ENCODE measurements around the gene ENAH.

Gene ENAH

DNA sequence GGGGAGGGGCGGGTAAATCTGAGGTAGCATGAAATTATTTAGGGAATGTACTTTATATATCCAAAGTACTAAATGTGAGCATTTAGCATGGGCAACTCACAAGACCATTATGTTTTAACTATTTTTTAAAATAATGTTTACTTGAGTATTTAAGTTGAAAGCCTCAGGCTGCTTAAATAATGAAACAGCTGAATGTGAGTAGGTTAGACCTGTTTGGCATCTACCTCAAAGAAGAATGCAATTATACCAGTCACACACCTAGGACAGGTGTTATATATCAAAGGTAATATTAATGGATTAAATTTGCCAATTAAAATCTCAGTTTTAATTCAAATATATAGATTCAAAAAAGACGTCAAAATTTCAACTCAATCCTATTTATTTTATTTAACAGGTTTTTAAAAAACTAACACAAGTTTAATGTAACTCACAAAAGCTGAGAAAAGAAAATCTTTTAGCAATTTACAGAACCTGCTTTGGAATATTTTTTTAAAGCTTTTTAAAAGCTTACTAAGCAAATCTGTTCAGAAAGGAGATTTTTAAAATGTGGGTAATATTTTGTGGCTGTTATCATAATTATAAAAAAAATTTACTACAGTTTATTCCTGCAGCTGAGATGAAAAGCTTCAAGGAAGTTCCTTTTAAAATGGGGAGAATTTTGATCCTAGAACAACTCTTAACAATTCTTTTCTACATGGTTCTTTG lies 120.5 kb downstream of the ENAH start:
- no peak overlapping the region for H3K4me3 ChIP-seq (replicated peaks; ENCODE audit: insufficient read depth, low read length)
- TF ChIP-seq, protein P1, sequence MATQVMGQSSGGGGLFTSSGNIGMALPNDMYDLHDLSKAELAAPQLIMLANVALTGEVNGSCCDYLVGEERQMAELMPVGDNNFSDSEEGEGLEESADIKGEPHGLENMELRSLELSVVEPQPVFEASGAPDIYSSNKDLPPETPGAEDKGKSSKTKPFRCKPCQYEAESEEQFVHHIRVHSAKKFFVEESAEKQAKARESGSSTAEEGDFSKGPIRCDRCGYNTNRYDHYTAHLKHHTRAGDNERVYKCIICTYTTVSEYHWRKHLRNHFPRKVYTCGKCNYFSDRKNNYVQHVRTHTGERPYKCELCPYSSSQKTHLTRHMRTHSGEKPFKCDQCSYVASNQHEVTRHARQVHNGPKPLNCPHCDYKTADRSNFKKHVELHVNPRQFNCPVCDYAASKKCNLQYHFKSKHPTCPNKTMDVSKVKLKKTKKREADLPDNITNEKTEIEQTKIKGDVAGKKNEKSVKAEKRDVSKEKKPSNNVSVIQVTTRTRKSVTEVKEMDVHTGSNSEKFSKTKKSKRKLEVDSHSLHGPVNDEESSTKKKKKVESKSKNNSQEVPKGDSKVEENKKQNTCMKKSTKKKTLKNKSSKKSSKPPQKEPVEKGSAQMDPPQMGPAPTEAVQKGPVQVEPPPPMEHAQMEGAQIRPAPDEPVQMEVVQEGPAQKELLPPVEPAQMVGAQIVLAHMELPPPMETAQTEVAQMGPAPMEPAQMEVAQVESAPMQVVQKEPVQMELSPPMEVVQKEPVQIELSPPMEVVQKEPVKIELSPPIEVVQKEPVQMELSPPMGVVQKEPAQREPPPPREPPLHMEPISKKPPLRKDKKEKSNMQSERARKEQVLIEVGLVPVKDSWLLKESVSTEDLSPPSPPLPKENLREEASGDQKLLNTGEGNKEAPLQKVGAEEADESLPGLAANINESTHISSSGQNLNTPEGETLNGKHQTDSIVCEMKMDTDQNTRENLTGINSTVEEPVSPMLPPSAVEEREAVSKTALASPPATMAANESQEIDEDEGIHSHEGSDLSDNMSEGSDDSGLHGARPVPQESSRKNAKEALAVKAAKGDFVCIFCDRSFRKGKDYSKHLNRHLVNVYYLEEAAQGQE (IDR thresholded peaks at IDR 0.05; ENCODE audit: insufficient replicate concordance, low read depth) = no peak
- DNase-seq (ENCODE audit: low read depth in 1 of 2, low spot score in 1 of 2) = no peak
- peaks cover 2% of the 10 kb centered on the region for H3K27me3 ChIP-seq (ENCODE audit: insufficient read depth, poor library complexity, severe bottlenecking)
- H3K27ac ChIP-seq (replicated peaks) = no peak overlapping the region

DNA sequence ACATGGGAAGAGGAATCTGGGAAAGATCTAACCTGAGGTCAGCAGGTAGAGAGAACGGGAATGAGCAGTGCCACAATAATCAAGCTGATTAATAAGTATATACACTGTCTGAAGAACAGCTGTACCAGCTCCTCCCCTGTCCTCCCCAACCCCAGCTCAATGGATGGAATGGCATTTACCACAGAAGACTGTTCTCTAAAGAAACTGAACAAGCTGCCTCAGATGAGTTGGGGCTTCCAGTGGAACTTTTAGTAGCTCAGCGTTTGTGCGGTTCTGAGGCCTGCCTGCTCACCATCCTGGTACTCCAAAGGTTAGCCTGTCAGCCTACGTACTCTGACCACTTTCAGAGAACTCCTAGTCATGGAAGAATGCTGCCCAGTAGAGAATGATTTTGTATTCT lies 123.2 kb downstream of the ENAH start:
- no peak overlapping the region for H3K4me3 ChIP-seq (replicated peaks; ENCODE audit: insufficient read depth, low read length)
- H3K27ac ChIP-seq (replicated peaks) = no peak overlapping the region
- H3K27me3 ChIP-seq (ENCODE audit: insufficient read depth, poor library complexity, severe bottlenecking) = no peaks in the 10 kb centered on the region
- DNase-seq (ENCODE audit: low read depth in 1 of 2, low spot score in 1 of 2) = no peak
- TF ChIP-seq, protein P1 (IDR thresholded peaks at IDR 0.05; ENCODE audit: insufficient replicate concordance, low read depth) = no peak
- TF ChIP-seq GABPA (IDR thresholded peaks at IDR 0.05; ENCODE audit: low read depth) (no peak), POLR2AphosphoS5 (IDR thresholded peaks at IDR 0.05; ENCODE audit: low read depth) (no peak), SPI1 (IDR thresholded peaks at IDR 0.05; ENCODE audit: borderline replicate concordance, low read depth) (no peak)
- TF ChIP-seq, protein P2, sequence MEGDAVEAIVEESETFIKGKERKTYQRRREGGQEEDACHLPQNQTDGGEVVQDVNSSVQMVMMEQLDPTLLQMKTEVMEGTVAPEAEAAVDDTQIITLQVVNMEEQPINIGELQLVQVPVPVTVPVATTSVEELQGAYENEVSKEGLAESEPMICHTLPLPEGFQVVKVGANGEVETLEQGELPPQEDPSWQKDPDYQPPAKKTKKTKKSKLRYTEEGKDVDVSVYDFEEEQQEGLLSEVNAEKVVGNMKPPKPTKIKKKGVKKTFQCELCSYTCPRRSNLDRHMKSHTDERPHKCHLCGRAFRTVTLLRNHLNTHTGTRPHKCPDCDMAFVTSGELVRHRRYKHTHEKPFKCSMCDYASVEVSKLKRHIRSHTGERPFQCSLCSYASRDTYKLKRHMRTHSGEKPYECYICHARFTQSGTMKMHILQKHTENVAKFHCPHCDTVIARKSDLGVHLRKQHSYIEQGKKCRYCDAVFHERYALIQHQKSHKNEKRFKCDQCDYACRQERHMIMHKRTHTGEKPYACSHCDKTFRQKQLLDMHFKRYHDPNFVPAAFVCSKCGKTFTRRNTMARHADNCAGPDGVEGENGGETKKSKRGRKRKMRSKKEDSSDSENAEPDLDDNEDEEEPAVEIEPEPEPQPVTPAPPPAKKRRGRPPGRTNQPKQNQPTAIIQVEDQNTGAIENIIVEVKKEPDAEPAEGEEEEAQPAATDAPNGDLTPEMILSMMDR (IDR thresholded peaks at IDR 0.05; ENCODE audit: insufficient read depth, low read length) = no peak

DNA sequence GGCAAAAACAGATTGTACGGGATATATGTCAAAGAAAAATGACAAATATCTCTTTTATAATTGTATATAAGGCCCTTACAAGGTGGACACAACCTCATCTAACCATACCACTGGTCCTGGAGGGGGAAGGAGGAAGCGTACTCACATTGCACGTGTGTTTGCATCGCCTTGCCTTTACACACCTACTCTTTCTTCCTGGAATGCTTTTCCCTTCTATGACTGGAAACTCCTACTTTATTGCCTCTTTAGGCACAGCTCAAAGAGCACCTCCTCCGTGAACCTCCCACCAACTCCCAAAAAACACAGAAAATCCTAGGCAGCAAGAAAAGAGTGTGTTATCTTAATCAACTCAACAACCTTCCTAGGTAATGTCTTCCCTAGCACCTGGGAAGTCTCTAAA lies 125.3 kb downstream of the ENAH start:
- Histone ChIP-seq H3K27ac (replicated peaks) (no peak overlapping the region), H3K4me3 (replicated peaks; ENCODE audit: insufficient read depth, low read length) (no peak overlapping the region), H3K27me3 (ENCODE audit: insufficient read depth, poor library complexity, severe bottlenecking) (no peaks in the 10 kb centered on the region)
- no peak for DNase-seq (ENCODE audit: low read depth in 1 of 2, low spot score in 1 of 2)
- TF ChIP-seq POLR2AphosphoS5 (IDR thresholded peaks at IDR 0.05; ENCODE audit: low read depth) = no peak
- TF ChIP-seq, protein P2 (IDR thresholded peaks at IDR 0.05; ENCODE audit: insufficient read depth, low read length) = no peak
- TF ChIP-seq SPI1 (IDR thresholded peaks at IDR 0.05; ENCODE audit: borderline replicate concordance, low read depth) = no peak
- TF ChIP-seq, protein P1 (IDR thresholded peaks at IDR 0.05; ENCODE audit: insufficient replicate concordance, low read depth) = no peak
- no peak for TF ChIP-seq GABPA (IDR thresholded peaks at IDR 0.05; ENCODE audit: low read depth)

Measured in HL-60 (cell line).